Ramos (cell line): ENCODE measurements around the gene GPR82.
"Not testable (repeated sequence)": the region's sequence is repeated elsewhere in the genome, so short reads cannot be mapped to it uniquely, and the experiment has no call there.

ENCODE experiments used
- in situ Hi-C: fragments of 300-500 bp; cut with MboI; formaldehyde crosslinking; loops from one replicate; pipeline ENCODE4 v1.14.3; 2022; ENCODE audit warnings: low sequenced_read_pairs; ENCODE audit not compliant: unreplicated experiment

The GPR82 gene

DNA sequence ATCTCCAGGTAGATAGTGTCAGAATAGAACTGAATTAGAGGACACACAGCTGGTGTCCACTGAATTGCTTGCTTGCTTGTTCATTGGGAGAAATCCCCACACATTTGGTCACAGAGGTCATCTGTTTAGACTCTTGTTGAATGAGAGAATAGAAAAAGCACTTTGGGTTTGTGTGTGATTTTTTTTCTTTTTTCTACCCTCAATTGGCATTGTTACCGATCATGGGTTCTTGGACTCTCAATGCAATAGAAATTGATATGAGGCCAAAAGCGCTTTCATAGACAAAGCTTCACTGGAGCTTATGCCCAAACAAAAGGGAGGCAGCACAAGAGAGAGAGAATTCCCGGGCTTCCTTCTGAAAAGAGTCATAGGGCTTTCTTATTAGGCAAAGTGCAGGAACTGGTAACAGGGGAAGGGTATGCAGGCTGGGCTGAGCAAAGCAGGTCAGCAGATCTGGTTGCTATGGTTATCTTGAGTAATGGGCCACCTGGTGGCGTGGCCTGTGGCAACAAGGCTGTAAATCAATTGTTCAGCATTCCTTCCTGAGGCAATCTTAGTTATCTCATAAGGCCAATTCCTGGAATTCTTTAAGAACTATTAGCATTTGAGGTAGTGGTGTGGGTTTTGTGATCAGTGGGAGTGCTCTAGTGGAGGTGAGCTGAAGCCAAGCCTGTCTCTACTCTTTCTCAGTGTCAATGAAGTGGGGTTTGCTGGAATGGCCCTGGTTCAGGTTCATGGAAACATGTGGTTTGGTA lies 5.3 kb upstream of the GPR82 start:
- in situ Hi-C loops, result no loop called here

DNA sequence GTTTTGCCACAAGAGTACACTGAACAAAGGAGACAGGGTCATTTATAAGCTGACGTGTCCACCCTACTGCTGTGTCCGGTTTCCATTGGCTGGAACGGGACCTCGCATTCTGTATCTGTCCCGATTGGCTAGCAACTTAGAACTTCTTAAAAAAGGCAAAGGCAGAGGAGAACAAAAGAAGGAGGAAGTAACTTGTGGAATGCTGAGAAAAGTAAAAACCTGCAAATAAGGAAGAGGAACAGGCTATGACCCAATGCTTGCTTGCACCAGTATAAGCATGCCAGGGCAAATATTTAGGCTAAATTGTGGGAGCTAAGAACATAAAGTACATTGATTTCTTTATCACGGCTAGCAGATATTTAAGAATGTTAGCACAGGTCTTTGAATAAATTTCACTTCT lies 4.4 kb upstream of the GPR82 start:
- in situ Hi-C loops, result not testable (repeated sequence)

DNA sequence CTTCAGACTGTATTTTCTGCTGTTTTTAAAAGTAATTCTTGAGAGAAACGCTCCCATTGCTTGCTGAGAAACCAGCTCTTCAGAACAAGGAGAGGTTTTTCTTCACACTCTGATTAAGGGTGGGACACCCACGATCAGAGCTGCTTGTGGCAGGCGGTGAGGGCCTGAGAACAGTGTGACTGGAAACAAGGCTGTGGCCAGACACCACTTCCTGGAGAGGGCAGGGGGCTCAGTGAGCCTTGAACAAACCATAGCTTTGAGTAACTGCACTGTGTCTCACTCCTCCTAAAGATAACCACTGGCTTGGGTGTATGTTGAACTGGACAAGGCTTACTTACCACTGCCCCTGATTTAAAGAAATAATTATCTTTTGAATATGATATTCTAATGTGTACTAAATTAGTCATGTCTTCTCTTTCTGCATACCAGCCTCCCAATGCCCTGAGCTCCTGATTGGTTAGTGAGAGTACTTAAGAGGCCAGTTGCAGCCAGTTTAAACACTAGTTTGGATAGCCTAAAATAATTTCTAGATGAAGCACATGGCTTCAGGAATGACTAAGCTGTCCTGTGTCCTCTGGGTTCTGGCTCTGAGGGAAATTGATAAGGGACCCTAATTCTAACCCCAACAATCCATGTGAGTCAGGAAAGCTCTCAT lies 3.7 kb upstream of the GPR82 start:
- in situ Hi-C loops, result no loop called here

DNA sequence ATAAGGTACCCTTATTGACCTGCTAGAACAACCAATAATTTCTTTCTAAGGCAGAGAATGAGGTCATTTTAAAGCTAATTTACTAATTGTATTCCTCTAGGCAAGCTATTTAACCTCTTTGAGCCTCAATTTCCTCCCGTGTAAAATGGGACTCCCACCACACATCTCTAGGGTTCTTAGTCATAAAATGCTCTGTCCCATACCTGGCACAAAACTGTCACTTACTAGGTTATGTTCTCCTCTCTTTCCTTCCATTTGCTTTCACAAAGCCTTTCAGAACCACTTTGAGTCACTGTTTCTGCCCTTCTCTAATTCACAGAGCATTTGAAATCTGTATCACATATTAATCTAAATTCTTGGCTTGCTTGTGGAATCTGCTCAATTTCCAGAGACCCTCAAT lies 2.4 kb upstream of the GPR82 start:
- in situ Hi-C loops, result no loop called here

DNA sequence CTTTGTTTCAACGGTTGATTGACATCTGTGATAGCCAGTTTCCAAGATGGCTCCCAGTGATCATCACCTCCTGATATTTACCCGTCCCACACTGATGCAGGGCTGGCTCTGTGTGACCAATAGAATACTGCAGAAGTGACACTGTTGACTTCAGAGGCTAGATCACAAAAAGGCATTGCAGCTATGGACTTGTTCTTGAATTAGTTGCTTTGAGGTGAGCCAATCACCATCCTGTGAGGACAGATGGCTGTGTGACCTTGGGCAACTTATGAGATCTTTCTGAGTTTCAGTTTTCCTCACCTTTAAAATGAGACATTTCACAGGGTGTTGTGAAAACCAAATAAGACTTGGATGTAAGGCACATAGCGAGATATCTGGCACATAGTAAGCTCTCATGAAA lies 1.8 kb upstream of the GPR82 start:
- in situ Hi-C loops, result no loop called here

DNA sequence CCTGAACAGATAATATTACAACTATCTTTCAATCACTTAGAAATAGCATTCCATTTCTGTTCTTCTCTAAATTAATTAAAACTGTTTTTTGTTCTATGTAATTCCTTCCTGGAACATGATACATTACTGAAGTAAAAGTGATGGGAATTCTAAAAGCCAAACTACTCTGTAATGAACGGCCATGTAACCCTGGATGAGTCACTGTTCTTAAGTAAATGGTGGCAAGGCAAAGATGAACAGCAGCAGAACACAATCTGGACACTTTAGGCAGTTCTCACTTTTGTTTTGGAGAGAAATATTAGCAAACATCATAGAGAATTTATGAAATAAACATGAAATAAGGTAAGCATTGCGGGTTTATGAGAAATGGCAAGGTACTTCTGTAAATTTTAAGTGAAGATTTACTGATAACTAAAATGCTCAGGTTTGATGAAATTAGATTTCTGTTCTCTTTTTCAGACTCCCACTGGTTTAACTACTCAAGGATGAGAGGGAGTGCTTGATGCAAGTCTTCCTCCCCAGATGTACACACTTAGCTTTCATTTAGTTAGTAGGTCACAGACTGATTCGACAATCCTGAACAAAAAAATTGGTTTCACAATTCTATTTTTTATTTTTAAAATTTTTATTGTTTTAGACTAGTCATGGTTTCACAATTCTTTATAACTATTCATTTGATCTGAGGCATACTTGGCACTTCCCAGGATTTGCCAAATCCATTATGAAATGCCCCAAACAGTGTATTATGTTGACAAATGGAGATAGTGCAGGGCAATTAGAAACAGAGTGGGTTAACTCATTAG lies 964 bp upstream of the GPR82 start:
- in situ Hi-C loops, result no loop called here

DNA sequence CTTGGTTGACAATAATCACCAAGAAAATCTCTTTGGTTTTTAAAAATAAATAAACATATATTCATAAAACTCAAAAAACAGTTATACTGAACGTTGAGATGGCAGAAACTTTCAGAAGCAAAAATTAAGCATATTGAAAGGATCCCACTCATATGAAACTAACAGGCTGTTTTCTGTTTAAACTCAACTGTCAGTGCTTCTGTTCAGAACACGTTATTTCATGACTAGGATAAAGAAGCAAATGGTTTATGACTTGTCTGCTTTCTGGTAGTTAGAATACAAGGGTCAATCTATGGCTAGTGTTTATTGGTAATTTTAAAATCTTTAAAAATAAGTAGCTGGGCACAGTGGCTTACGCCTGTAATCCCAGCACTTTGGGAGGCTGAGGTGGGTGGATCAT lies 4.1 kb downstream of the GPR82 start:
- in situ Hi-C loops, result no loop called here

DNA sequence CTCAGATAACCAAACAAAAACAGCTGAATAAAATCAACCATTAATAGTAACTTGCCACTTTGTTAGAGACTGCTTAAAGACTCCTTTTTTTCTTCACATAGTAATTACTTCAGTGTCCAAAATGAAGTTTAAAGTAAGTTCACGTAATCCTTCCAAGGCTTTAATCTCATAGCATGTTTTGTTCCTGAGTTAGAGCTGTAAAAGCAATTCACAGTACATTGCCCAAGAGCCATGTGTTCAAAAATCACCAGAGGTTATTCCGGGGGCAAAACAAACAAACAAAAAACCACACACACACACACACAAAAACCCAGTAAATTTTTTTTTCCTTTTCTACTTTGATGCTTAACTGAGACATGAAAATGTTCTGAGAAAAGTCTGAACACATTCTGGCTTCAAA lies 6.1 kb downstream of the GPR82 start:
- in situ Hi-C loops, result no loop called here

DNA sequence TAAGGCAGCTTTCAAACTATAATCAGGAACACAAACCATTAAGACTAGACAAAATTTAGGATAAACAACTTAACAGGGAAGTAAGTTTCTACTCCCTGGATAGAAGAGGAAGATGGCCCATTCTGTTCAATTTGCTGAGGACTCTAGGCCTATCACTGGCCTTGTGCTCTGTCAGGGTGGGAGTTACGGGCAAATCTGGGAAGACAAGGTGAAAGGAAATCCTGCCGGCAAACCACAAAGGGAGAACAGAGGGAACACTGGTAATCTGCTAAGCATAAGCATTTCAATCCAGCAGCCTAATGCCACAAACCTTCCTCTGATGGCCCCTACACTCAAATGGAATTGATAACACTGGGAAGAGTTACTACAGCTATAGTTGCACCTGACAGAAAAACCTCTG lies 8.3 kb downstream of the GPR82 start:
- in situ Hi-C loops, result no loop called here

DNA sequence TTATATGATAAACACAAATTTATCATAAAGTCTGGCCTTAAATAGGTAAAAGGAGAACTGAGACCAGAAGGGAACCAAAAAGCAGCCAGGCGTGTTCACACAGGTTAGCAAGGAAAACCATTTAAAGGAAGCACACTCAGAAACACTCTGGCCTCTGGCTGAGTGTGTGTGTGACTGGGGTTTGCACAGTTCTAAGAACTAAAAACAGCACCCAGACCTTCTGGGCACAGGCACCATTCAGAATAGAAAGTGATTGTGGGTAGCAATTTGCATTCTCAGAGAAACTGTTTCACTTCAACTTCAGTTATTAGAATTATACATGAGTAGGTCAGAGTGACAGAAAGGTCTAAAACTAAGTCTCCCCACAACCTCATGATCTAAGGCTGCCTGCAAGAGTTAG lies 10.0 kb downstream of the GPR82 start:
- in situ Hi-C loops, result no loop called here

DNA sequence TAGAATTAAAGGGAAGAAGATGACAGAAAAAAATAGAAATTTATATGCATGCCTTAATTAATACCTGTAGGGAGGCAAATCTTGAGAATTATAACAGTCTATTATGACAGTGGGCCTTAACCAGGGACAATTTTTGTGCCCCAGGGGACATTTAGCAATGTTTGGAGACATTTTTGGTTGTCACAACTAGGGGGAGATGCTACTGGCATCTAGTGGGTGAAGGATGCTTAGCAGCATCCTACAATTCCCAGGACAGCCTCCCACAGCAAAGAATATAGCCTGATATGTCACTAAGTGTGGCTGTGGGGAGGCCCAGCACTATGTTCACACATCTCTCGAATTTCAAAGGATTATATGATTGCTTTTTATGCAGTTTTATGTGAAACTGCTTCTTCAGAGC lies 10.5 kb downstream of the GPR82 start:
- in situ Hi-C loops, result no loop called here

DNA sequence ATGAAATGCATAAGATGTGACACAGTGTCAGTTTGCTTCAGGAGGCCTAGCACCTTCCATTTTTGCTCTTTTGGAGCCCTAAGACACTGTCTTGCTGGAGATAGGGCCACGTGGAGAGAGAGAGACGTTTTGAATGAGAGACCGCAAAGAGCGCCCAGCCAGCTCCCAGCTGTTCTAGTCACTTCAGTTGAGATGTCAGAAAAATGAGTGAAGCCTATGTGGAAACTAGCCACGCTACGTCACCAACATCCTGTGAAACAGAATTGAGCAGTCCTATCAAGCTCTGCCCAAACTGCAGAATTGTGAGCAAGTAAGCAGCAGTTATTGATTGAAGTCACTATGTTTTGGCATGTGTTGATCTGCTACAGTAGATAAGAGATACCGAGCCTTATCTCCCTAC lies 13.1 kb downstream of the GPR82 start:
- in situ Hi-C loops, result no loop called here

DNA sequence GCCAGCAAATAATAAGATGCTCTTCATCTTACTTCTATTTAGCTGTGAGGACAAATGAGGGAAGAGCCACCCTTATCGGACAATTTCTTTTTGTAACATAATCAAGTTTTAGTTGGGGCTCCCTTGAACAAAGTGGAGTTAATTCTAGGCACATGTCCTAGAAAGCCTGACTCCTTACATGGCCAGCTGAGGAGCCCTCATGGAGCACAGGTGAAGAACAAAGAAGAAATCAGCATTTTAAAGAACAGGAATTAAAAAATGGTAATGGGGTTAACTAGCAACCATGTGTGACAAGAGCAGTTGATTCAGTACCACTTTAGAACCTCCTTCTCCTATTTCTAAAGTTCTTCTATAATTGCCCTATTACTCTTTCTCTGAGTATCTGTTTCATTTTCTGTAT lies 15.9 kb downstream of the GPR82 start:
- in situ Hi-C loops, result no loop called here

DNA sequence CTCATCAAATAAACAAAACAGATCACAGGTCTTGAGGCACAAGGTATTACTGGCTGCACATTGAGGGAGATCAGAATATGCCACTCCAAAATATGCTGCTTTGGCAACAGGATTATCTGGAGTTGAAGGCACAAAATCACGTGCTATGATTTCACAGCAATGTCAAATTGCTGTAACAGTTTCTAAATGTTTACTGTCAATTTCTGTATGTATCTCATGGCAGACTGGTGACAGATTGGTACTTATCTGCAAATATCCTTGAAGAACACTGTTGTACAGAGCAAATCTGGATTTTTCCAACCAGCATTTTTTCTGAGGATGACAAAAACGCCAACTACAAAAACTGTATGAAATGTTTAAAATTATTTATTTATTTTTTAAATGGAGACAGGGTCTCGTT lies 26.7 kb downstream of the GPR82 start:
- in situ Hi-C loops, result loop anchor here (25.0 kb wide), 2 partner anchors 188 to 463 kb away; no protein-coding TSS in a partner anchor

DNA sequence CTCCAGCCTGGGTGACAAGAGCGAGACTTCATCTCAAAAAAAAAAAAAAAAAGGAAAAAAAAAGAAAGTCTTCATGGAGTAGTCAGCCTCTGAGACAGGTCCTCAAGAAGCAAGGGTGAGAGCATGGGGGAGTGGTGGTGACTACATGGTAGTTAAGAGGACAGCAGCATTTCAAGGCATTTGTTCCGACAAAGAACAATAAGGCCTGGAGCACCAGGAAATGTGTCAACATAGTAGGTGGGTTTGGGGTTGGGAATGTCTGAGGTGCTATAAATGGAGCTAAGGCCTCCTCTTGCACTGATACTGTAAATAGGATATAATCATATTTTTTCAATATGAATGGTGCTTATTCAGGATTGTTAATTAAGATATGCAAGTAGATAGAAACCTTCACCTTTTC lies 34.4 kb downstream of the GPR82 start:
- in situ Hi-C loops, result loop anchor here (25.0 kb wide), 2 partner anchors 196 to 471 kb away; no protein-coding TSS in a partner anchor

DNA sequence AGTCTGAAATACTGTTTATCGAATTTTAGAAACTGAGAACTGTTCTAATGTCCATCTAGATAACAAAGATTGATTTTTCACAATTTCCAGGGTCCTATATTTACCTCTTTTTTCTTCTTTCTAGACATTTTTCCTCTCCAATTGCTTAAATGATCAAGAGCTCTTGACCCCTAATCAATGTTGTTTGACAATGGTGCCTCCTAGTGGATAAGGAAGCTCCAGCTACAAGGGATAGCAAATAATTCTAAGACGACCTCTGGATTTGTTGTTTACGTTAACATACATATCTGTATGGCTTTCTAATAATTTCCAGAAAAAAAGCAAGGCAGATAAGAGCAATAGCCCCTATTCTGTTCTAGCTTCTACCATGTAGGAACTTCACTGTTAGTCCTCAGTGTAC lies 35.8 kb downstream of the GPR82 start:
- in situ Hi-C loops, result loop anchor here (25.0 kb wide), 2 partner anchors 198 to 473 kb away; no protein-coding TSS in a partner anchor

DNA sequence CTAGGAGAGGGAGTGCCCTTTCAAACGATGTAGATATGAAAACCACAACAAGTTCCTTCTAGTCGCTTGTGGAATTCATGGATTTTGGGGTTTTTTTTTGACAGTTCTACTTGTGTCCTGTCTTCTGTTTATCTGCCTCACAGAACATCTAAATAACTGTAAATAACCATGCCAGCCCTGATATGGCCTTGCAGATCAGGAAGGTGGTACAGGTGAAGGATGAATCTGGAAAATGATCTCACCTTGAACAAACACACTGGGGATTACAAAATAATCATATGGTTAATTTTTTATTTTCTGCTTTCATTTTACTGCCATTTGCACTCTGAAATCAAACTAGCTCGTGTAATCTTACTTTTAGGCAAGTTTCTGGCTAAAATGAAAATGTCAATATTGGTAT lies 37.2 kb downstream of the GPR82 start:
- in situ Hi-C loops, result loop anchor here (25.0 kb wide), 2 partner anchors 199 to 474 kb away; no protein-coding TSS in a partner anchor

DNA sequence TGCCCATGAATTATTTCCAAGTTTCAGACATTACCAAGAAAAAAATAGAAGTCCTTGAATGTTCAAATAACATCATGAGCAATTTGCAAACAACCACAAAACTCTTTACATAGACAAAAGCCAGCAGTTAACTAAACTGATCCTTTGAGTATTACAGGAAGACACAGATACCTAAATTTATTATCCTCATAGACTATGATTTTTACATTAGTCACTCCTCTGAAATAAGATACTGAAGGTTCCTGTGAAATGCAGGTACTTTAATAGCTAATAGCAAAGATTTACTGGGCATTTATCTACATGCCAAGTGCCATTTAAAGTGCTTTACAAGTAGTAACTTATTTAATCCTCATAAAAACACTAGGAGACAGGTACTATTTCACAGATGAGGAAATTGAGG lies 37.7 kb downstream of the GPR82 start:
- in situ Hi-C loops, result loop anchor here (25.0 kb wide), 2 partner anchors 199 to 474 kb away; no protein-coding TSS in a partner anchor

DNA sequence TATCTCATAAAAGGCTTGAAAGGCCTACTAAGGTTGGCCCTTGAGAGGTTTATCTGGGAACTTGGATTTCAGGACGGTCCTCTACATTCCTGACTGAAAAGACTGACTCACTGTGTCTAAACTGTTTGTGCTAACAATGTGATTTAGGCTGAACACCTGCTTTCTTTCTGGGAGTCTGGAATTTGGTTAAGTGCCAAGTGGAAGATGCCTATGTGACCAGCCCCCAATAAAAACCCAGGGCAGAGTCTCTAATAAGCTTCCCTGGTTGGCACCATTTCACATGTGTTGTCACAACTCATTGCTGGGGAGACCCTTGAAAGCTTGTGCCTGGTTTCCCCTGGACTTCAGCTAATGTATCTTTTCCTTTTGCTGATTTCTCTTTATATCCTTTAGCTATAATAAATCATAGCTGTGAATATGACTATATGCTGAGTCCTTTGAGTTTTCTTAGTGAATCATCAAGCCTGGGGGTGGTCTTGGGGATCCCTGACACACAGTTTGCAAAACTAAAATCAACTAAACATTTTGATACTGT lies 55.1 kb downstream of the GPR82 start:
- in situ Hi-C loops, result loop anchor here (25.0 kb wide), 3 partner anchors 1158 to 1958 kb away; no protein-coding TSS in a partner anchor
